Measurements from ENCODE around the gene PARP4. TPM values are rescaled to one million over a fixed set of nuclear protein-coding genes. Genes with fewer than 3 reads are reported as not detected.

PARP4 gene
- polyA plus RNA-seq, 1 donor from 2014 or later: 0.76 TPM

- Histone ChIP-seq H3K79me2 (replicated peaks; ENCODE audit: insufficient read depth, low read length) (no peaks in the 10 kb centered on the region), H2AFZ (ENCODE audit: low read depth, low read length) (no peak overlapping the region), H4K20me1 (ENCODE audit: insufficient read depth) (no peaks in the 10 kb centered on the region), H3K9me3 (ENCODE audit: low read length) (no peaks in the 10 kb centered on the region), H3K9me2 (ENCODE audit: insufficient read depth, low read length) (no peaks in the 10 kb centered on the region), H3K4me2 (ENCODE audit: low read length) (peak overlapping the region; percentile 8), H3K9ac (ENCODE audit: low read length) (no peak overlapping the region), H3K36me3 (ENCODE audit: insufficient read depth, low read length) (no peaks in the 10 kb centered on the region), H3F3A (ENCODE audit: insufficient read depth, low read length, poor library complexity, severe bottlenecking) (no peaks in the 10 kb centered on the region), H3K4me3 (ENCODE audit: low read length) (peak overlapping the region; percentile 77), H3K27ac (ENCODE audit: low read length) (no peak overlapping the region), H3K27me3 (ENCODE audit: insufficient read depth, low read depth, low read length) (peaks cover 21% of the 10 kb centered on the region)
- TF ChIP-seq CTCF (IDR thresholded peaks at IDR 0.05; ENCODE audit: poor library complexity, severe bottlenecking): no peak
- TF ChIP-seq SMC3 (conservative IDR thresholded peaks at IDR 0.05; ENCODE audit: poor library complexity): no peak
- TF ChIP-seq, protein P1, sequence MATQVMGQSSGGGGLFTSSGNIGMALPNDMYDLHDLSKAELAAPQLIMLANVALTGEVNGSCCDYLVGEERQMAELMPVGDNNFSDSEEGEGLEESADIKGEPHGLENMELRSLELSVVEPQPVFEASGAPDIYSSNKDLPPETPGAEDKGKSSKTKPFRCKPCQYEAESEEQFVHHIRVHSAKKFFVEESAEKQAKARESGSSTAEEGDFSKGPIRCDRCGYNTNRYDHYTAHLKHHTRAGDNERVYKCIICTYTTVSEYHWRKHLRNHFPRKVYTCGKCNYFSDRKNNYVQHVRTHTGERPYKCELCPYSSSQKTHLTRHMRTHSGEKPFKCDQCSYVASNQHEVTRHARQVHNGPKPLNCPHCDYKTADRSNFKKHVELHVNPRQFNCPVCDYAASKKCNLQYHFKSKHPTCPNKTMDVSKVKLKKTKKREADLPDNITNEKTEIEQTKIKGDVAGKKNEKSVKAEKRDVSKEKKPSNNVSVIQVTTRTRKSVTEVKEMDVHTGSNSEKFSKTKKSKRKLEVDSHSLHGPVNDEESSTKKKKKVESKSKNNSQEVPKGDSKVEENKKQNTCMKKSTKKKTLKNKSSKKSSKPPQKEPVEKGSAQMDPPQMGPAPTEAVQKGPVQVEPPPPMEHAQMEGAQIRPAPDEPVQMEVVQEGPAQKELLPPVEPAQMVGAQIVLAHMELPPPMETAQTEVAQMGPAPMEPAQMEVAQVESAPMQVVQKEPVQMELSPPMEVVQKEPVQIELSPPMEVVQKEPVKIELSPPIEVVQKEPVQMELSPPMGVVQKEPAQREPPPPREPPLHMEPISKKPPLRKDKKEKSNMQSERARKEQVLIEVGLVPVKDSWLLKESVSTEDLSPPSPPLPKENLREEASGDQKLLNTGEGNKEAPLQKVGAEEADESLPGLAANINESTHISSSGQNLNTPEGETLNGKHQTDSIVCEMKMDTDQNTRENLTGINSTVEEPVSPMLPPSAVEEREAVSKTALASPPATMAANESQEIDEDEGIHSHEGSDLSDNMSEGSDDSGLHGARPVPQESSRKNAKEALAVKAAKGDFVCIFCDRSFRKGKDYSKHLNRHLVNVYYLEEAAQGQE (IDR thresholded peaks at IDR 0.05; ENCODE audit: borderline replicate concordance): no peak
- TF ChIP-seq EZH2 (IDR thresholded peaks at IDR 0.05; ENCODE audit: borderline replicate concordance, insufficient read depth, low read length, poor library complexity, severe bottlenecking): no peak
- no peak for TF ChIP-seq TAF1 (IDR thresholded peaks at IDR 0.05; ENCODE audit: low read depth)
- no peak for TF ChIP-seq RAD21 (conservative IDR thresholded peaks at IDR 0.05)
- TF ChIP-seq MXI1 (conservative IDR thresholded peaks at IDR 0.05; ENCODE audit: poor library complexity, severe bottlenecking): no peak
- TF ChIP-seq POLR2AphosphoS5 (IDR thresholded peaks at IDR 0.05): no peak
- no peak for TF ChIP-seq EP300 (conservative IDR thresholded peaks at IDR 0.05; ENCODE audit: poor library complexity, severe bottlenecking)
Observed at GRCh38 chr13:24511816-24512196, 772 bp downstream of the PARP4 start.

- Histone ChIP-seq H3K79me2 (replicated peaks; ENCODE audit: insufficient read depth, low read length) (no peaks in the 10 kb centered on the region), H3K27me3 (ENCODE audit: insufficient read depth, low read depth, low read length) (peaks cover 21% of the 10 kb centered on the region), H3K9me2 (ENCODE audit: insufficient read depth, low read length) (no peaks in the 10 kb centered on the region), H3K4me3 (ENCODE audit: low read length) (peak overlapping the region; percentile 77), H3K9me3 (ENCODE audit: low read length) (no peaks in the 10 kb centered on the region), H2AFZ (ENCODE audit: low read depth, low read length) (no peak overlapping the region), H4K20me1 (ENCODE audit: insufficient read depth) (no peaks in the 10 kb centered on the region), H3K4me2 (ENCODE audit: low read length) (no peak overlapping the region), H3K27ac (ENCODE audit: low read length) (no peak overlapping the region), H3F3A (ENCODE audit: insufficient read depth, low read length, poor library complexity, severe bottlenecking) (no peaks in the 10 kb centered on the region), H3K9ac (ENCODE audit: low read length) (no peak overlapping the region), H3K36me3 (ENCODE audit: insufficient read depth, low read length) (no peaks in the 10 kb centered on the region)
- no peak for TF ChIP-seq SMC3 (conservative IDR thresholded peaks at IDR 0.05; ENCODE audit: poor library complexity)
- TF ChIP-seq, protein P1 (IDR thresholded peaks at IDR 0.05; ENCODE audit: borderline replicate concordance): no peak
- TF ChIP-seq EZH2 (IDR thresholded peaks at IDR 0.05; ENCODE audit: borderline replicate concordance, insufficient read depth, low read length, poor library complexity, severe bottlenecking): no peak
- TF ChIP-seq MXI1 (conservative IDR thresholded peaks at IDR 0.05; ENCODE audit: poor library complexity, severe bottlenecking): no peak
- TF ChIP-seq TAF1 (IDR thresholded peaks at IDR 0.05; ENCODE audit: low read depth): no peak
- no peak for TF ChIP-seq POLR2AphosphoS5 (IDR thresholded peaks at IDR 0.05)
- no peak for TF ChIP-seq CTCF (IDR thresholded peaks at IDR 0.05; ENCODE audit: poor library complexity, severe bottlenecking)
- no peak for TF ChIP-seq RAD21 (conservative IDR thresholded peaks at IDR 0.05)
- TF ChIP-seq EP300 (conservative IDR thresholded peaks at IDR 0.05; ENCODE audit: poor library complexity, severe bottlenecking): no peak
Observed at GRCh38 chr13:24511019-24511815, 1.4 kb downstream of the PARP4 start.

Measured in neural cell (in vitro differentiated cells).